ENCODE measurements around the gene FLRT2.

GRCh38 chr14:85577543-85578114 lies 47.7 kb downstream of the FLRT2 start:
- no peak for TF ChIP-seq CTCF (conservative IDR thresholded peaks at IDR 0.05)
- no peak for TF ChIP-seq EZH2 (IDR thresholded peaks at IDR 0.05; ENCODE audit: low read depth)
